ENCODE results near the gene RNF157.

RNF157 gene

DNA sequence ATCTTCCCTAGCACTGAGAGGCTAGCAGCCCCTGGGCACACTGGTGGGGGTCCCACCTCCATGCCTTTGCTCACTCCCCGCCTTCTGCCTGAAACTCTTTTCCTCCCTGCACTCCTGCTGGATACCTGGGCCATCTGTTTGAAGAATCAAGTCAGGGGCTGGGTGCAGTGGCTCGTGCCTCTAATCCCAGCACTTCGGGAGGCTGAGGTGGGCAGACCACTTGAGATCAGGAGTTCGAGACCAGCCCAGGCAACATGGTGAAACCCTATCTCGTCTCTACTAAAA is 115.0 kb downstream of the RNF157 start:
- TF ChIP-seq, protein P1, sequence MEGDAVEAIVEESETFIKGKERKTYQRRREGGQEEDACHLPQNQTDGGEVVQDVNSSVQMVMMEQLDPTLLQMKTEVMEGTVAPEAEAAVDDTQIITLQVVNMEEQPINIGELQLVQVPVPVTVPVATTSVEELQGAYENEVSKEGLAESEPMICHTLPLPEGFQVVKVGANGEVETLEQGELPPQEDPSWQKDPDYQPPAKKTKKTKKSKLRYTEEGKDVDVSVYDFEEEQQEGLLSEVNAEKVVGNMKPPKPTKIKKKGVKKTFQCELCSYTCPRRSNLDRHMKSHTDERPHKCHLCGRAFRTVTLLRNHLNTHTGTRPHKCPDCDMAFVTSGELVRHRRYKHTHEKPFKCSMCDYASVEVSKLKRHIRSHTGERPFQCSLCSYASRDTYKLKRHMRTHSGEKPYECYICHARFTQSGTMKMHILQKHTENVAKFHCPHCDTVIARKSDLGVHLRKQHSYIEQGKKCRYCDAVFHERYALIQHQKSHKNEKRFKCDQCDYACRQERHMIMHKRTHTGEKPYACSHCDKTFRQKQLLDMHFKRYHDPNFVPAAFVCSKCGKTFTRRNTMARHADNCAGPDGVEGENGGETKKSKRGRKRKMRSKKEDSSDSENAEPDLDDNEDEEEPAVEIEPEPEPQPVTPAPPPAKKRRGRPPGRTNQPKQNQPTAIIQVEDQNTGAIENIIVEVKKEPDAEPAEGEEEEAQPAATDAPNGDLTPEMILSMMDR (IDR thresholded peaks at IDR 0.05): no peak

DNA sequence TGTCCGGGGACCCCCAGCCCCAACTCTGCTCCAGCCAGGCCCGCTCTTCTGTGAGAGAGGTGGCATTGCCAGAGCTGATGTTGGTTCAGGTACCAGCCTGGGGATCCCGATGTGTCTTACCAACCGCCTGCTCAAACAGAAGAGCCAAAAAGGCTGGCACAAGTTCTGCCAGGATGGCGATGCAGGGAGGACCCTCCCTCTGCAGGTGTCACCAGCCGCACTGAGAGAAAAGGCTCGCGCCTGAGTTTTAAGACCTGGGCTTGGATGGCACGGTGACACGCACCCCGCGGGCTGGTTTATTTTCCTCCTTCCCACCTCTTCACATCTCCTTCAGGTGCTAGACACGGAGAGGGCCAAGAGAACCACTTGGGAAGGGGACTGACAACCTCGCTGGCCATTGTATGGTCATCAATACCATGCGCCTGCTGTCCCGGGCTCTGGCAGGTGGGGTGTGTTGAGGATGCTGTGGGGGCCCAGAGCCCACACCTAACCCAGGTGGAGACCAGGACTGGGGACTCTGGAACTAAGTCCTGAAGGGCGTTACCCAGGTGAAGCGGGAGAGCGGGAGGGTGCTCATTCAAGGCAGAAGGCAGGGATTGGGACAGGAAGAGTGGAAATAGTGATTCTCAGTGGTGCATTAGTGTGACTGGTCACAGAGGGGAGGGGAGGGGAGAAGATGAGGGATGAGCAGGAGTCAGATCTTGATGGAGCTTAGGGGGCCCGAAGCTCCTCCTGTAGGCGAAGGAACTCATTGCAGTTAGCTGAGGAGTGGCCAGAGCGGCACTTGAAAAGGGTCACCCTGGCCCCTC is 115.5 kb downstream of the RNF157 start:
- TF ChIP-seq, protein P1 (IDR thresholded peaks at IDR 0.05): no peak

DNA sequence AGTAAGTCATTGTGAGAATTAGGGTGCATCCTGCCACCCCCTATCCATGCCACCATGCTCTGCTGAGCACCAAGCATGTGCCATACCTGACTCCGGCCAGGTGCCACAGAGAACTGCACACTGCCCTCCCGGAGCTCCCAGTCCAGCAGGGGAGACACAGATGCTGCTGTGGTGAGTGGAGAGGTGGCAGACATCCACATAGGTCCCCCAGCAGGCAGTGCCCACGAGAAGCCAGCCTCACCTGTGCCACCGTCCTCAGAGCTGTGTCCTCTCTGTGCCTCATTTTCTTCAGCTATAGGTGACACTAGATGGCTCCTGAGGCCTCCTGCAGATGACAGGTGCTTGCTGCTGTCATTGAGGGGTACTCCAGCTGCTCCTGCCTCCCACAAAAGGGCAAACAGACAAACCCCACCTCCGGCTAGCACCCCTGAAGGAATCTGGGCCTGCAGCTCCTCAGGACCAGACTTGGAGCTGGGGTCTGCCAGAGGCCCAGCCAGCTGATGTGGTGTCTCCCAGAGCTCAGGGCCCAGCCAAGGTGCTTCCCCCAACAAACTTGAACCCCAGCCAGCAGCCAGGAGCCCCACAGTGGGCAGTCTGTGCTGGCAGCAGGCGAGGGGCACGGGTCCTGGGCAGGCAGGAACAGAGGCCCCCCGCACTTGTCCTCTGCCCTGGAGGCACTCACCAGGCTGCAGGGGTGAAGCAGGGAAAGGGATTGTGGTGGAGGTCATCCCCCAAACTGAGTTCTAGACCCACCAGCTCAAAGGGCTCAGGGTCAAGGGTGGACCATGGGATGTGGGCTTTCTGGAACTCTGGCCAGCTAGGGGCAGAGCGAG is 116.3 kb downstream of the RNF157 start:
- TF ChIP-seq, protein P1 (IDR thresholded peaks at IDR 0.05): no peak

DNA sequence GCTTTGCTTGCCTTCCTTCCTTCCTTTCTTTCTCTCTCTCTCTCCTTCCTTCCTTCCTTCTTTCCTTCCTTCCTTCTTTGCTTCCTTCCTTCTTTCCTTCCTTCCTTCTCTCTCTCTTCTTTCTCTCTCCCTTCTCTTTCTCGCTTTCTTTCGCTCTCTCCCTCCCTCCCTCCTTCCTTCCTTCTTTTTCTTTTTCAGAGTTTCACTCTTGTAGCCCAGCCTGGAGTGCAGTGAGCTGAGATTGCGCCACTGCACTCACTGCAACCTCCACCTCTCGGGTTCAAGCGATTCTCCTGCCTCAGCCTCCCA is 117.1 kb downstream of the RNF157 start:
- TF ChIP-seq, protein P1 (IDR thresholded peaks at IDR 0.05): no peak

DNA sequence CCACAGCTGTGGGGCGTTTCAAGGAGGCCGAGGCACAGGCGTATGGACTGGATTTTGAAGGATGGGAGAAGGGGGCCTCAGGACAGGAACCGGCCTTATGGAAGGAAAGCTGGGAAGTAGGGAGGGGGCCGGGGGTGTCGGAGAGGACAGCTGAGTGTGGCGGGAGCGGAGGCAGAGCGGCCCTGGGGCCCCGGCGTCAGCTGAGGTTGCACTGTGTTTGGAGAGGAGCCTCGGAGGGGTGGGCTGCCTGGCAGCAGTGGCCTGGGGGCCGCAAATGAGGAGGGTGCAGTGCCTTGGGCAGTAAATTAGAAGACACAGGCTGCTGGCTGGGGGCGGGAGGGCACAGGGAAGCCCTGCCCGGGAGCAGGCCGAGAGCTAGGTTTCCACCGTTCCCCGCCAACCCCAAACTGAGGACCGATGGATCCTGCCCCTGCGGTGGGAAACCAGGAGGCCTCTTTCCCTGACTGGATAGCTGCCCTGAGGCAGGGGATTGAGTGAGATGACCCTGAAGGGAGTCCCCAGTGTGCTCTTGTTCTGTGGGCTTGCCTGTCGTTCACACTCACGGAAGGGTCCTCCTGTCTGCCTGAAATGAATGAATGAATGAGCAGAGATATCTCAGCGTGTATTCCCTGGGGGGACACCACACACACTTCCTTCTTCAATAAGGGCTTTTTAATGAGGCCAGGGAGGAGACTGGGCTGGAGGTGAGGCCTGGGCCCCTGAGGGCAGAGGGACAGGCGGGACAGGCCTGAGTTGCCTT is 117.7 kb downstream of the RNF157 start:
- TF ChIP-seq, protein P1 (IDR thresholded peaks at IDR 0.05): no peak

DNA sequence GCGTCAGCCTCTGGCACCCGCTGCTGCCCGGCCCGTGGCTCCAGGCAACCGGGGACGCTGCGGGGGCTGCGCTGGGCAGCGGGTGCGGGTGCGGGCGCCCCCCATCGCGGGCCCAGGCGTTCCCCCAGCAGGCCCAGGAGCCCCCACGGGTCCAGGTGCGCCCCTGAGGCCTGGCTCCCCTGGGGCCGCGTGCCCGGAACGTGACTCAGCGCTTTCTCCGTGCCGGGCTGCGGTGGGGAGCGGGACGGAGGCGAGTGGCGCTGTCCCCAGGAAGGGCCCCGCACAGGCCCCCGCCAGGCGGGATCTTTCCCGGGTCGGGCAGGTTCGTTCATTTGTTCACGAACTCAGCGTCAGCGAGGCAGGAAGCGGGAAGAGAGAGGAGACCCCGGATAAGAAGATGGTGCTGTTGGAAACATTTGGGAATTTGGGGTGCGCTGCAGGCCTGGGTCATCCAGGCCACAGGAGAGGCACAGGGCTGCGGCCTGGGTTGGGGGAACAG is 118.3 kb downstream of the RNF157 start:
- TF ChIP-seq, protein P1 (IDR thresholded peaks at IDR 0.05): no peak

DNA sequence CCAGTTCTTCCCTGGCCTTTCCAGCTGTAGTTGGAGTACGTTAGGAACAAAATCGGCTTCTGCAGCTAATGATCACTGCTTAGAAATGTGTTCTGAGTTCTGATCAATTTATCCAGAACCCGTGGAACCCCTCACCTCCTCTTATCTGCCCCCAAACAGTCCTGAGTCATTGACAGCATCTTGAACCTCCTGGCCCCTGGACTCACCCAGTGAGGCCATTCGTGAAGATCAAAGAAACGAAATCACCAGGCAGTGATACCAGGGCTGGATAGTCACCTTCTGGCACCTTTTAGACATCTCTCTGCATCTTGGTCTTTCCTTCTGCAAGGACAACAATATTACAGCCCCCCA is 119.7 kb downstream of the RNF157 start:
- TF ChIP-seq, protein P1 (IDR thresholded peaks at IDR 0.05): no peak

Data from LNCAP (cell line).